ENCODE data around the gene MRPL49.
A peak's percentile ranks its signal among the peaks of the same experiment; 100 is the strongest.
"Not testable (repeated sequence)": the region's sequence is repeated elsewhere in the genome, so short reads cannot be mapped to it uniquely, and the experiment has no call there.

Gene MRPL49

DNA sequence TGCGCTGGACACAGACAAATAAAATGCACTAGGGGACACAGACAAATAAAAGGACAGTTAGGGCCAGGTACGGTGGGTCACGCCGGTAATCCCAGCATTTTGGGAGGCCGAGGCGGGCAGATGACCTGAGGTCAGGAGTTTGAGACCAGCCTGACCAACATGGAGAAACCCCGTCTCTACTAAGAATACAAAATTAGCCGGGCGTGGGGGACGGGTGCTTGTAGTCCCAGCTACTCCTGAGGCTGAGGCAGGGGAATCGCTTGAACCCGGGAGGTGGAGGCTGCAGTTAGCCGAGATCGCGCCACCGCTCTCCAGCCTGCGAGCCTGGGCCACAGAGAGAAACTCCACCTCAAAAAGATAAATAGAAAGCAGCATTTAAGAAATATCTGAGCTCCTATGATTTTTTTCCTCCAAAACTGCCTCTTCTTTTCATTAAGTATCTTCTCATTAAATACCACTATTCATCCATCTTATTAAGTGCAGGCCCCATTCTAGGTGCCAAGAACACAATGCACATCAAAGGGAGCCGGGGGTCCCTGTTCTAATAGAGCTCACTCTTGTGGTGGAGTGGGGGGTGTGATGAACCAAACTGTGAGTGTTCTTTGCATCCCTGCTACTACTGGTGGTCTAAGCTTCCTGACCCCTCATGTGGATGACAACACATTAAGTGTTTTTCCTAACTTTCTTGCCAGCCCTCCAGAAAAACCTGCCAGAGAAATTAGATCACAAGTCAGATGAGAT lies 3.9 kb upstream of the MRPL49 start:
- H3K4me3 ChIP-seq (replicated peaks in 1 of 2; ENCODE audit: low read depth in 2 of 2, low read length in 2 of 2): no peak overlapping the region
- TF ChIP-seq, protein P1, sequence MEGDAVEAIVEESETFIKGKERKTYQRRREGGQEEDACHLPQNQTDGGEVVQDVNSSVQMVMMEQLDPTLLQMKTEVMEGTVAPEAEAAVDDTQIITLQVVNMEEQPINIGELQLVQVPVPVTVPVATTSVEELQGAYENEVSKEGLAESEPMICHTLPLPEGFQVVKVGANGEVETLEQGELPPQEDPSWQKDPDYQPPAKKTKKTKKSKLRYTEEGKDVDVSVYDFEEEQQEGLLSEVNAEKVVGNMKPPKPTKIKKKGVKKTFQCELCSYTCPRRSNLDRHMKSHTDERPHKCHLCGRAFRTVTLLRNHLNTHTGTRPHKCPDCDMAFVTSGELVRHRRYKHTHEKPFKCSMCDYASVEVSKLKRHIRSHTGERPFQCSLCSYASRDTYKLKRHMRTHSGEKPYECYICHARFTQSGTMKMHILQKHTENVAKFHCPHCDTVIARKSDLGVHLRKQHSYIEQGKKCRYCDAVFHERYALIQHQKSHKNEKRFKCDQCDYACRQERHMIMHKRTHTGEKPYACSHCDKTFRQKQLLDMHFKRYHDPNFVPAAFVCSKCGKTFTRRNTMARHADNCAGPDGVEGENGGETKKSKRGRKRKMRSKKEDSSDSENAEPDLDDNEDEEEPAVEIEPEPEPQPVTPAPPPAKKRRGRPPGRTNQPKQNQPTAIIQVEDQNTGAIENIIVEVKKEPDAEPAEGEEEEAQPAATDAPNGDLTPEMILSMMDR (IDR thresholded peaks at IDR 0.05; ENCODE audit: low read depth, low read length): no peak

GRCh38 chr11:65118891-65119669 lies 3.0 kb upstream of the MRPL49 start:
- not testable (repeated sequence) for H3K4me3 ChIP-seq (replicated peaks in 1 of 2; ENCODE audit: low read depth in 2 of 2, low read length in 2 of 2); DNase-seq (ENCODE audit: low read depth in 2 of 2)

More for the DNA sequence above, 3.9 kb upstream of the MRPL49 start:
- DNase-seq (ENCODE audit: low read depth in 2 of 2): no peak

DNA sequence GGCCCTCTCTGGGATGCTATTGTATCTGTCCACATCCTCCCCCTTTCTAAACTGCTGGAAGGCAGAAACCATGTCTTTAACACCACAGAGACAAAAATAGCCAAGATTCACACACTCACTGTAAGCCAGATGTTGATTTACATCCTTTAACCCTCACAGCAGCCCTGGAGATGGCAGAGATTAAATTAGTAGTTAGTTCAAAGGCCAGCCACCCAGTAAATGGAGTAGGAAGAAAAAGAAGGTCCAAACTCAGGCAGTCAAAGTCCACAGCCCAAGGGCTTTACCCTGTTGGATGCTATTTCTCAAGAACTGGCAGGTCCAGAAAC lies 2.5 kb upstream of the MRPL49 start:
- TF ChIP-seq, protein P1 (IDR thresholded peaks at IDR 0.05; ENCODE audit: low read depth, low read length): no peak
- DNase-seq (ENCODE audit: low read depth in 2 of 2): no peak
- H3K4me3 ChIP-seq (replicated peaks in 1 of 2; ENCODE audit: low read depth in 2 of 2, low read length in 2 of 2): no peak overlapping the region

- peak overlapping the region in 1 of 2 donors; percentile 96 for H3K4me3 ChIP-seq (replicated peaks in 1 of 2; ENCODE audit: low read depth in 2 of 2, low read length in 2 of 2)
- TF ChIP-seq, protein P1 (IDR thresholded peaks at IDR 0.05; ENCODE audit: low read depth, low read length): no peak
- DNase-seq (ENCODE audit: low read depth in 2 of 2): no peak
These were observed 1.3 kb upstream of the MRPL49 start for GRCh38 chr11:65120831-65121230.

- peak overlapping the region; percentile 92 to 96 for H3K4me3 ChIP-seq (replicated peaks in 1 of 2; ENCODE audit: low read depth in 2 of 2, low read length in 2 of 2)
These were observed 665 bp upstream of the MRPL49 start for GRCh38 chr11:65121447-65121864.

GRCh38 chr11:65124480-65125196 lies 2.5 kb downstream of the MRPL49 start:
- DNase-seq (ENCODE audit: low read depth in 2 of 2): no peak
- TF ChIP-seq, protein P1 (IDR thresholded peaks at IDR 0.05; ENCODE audit: low read depth, low read length): no peak
- H3K4me3 ChIP-seq (replicated peaks in 1 of 2; ENCODE audit: low read depth in 2 of 2, low read length in 2 of 2): no peak overlapping the region

More at GRCh38 chr11:65121447-65121864, 665 bp upstream of the MRPL49 start:
- peak in 1 of 2 donors; percentile 11 for DNase-seq (ENCODE audit: low read depth in 2 of 2)
- TF ChIP-seq, protein P1 (IDR thresholded peaks at IDR 0.05; ENCODE audit: low read depth, low read length): no peak

Data from cardiac fibroblast (primary cell).